Measurements from ENCODE around the gene AKAP13.

- TF ChIP-seq, protein P1, sequence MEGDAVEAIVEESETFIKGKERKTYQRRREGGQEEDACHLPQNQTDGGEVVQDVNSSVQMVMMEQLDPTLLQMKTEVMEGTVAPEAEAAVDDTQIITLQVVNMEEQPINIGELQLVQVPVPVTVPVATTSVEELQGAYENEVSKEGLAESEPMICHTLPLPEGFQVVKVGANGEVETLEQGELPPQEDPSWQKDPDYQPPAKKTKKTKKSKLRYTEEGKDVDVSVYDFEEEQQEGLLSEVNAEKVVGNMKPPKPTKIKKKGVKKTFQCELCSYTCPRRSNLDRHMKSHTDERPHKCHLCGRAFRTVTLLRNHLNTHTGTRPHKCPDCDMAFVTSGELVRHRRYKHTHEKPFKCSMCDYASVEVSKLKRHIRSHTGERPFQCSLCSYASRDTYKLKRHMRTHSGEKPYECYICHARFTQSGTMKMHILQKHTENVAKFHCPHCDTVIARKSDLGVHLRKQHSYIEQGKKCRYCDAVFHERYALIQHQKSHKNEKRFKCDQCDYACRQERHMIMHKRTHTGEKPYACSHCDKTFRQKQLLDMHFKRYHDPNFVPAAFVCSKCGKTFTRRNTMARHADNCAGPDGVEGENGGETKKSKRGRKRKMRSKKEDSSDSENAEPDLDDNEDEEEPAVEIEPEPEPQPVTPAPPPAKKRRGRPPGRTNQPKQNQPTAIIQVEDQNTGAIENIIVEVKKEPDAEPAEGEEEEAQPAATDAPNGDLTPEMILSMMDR (IDR thresholded peaks at IDR 0.05) = no peak
- no peak for TF ChIP-seq ZFX (IDR thresholded peaks at IDR 0.05; ENCODE audit: borderline replicate concordance)
Observed at GRCh38 chr15:85351965-85352364, 28.4 kb upstream of the AKAP13 start.

All from 22Rv1 (cell line).